Measurements from ENCODE around the gene MEGF6. TPM values are rescaled to one million over a fixed set of nuclear protein-coding genes. Genes with fewer than 3 reads are reported as not detected.

Gene MEGF6
- total RNA-seq, 1 donor from 2014 or later = 198 TPM

DNA sequence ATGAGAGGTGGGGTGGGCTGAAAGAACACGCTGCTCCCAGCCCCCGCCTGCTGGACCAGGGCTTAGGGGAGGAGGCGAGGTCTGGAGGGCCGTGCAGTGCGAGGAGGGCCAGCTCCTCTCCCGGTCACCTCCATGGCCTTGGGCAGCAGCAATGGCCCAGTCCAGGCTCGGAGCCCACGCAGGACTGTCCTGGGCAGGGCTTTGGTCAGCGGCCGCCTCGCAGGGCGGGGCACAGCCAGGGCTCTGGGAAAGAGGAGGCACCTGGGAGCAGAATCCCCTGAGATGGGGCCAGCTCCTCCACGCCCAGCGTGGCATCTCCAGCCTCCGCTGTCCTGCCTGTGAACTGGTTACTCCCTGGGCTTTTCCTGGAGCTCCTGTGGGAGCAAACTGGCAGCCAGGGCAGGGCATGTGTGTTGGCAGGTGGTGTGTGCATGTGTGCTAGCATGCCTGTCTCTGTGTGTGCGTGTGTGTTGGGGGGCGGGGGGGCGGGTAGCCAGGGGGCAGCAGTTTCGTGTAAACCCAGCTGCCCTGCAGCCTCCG lies 129.4 kb downstream of the MEGF6 start:
- Mint-ChIP-seq H3K4me3 (ENCODE audit: unreplicated experiment) (no peak overlapping the region), H3K9me3 (ENCODE audit: unreplicated experiment) (no peaks in the 10 kb centered on the region), H3K36me3 (ENCODE audit: low read depth, unreplicated experiment) (peaks cover 8% of the 10 kb centered on the region), H3K4me1 (ENCODE audit: unreplicated experiment) (no peaks in the 10 kb centered on the region), H3K27ac (ENCODE audit: unreplicated experiment) (no peak overlapping the region), H3K27me3 (ENCODE audit: unreplicated experiment) (peaks cover 28% of the 10 kb centered on the region)
- TF ChIP-seq CTCF (IDR thresholded peaks at IDR 0.05; ENCODE audit: unreplicated experiment) = no peak
- DNase-seq (ENCODE audit: low spot score) = no peak

- no peak for DNase-seq (ENCODE audit: low spot score)
- H3K27ac Mint-ChIP-seq (ENCODE audit: unreplicated experiment) = no peak overlapping the region
- no peaks in the 10 kb centered on the region for H3K9me3 Mint-ChIP-seq (ENCODE audit: unreplicated experiment)
- H3K36me3 Mint-ChIP-seq (ENCODE audit: low read depth, unreplicated experiment) = peaks cover 8% of the 10 kb centered on the region
- H3K4me1 Mint-ChIP-seq (ENCODE audit: unreplicated experiment) = no peaks in the 10 kb centered on the region
- no peak overlapping the region for H3K4me3 Mint-ChIP-seq (ENCODE audit: unreplicated experiment)
- H3K27me3 Mint-ChIP-seq (ENCODE audit: unreplicated experiment) = peaks cover 31% of the 10 kb centered on the region
- no peak for TF ChIP-seq CTCF (IDR thresholded peaks at IDR 0.05; ENCODE audit: unreplicated experiment)
Measured at GRCh38 chr1:3481046-3481445, 130.3 kb downstream of the MEGF6 start.

DNA sequence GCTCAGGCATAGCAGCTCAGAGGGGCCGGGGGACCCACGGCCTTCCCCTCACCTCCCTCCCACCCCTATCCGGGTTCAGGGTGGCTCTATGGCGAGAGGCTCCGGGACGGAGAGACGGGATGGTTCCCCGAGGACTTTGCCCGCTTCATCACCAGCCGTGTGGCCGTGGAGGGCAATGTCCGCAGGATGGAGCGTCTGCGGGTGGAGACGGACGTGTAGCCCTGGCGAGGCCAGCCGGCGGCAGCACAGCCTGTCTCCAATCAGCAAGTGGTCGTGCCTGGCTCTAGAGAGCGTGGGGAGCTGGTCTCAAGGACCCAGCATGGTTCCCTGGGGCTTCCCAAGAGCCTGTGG lies 131.0 kb downstream of the MEGF6 start:
- Mint-ChIP-seq H3K4me1 (ENCODE audit: unreplicated experiment) (no peaks in the 10 kb centered on the region), H3K27ac (ENCODE audit: unreplicated experiment) (no peak overlapping the region), H3K9me3 (ENCODE audit: unreplicated experiment) (no peaks in the 10 kb centered on the region), H3K27me3 (ENCODE audit: unreplicated experiment) (peaks cover 31% of the 10 kb centered on the region), H3K4me3 (ENCODE audit: unreplicated experiment) (no peak overlapping the region), H3K36me3 (ENCODE audit: low read depth, unreplicated experiment) (peaks cover 8% of the 10 kb centered on the region)
- TF ChIP-seq CTCF (IDR thresholded peaks at IDR 0.05; ENCODE audit: unreplicated experiment) = no peak
- DNase-seq (ENCODE audit: low spot score) = no peak

GRCh38 chr1:3479511-3480368 lies 131.6 kb downstream of the MEGF6 start:
- H3K4me1 Mint-ChIP-seq (ENCODE audit: unreplicated experiment) = no peaks in the 10 kb centered on the region
- no peaks in the 10 kb centered on the region for H3K9me3 Mint-ChIP-seq (ENCODE audit: unreplicated experiment)
- H3K27ac Mint-ChIP-seq (ENCODE audit: unreplicated experiment) = peak overlapping the region; percentile 48
- no peak overlapping the region for H3K4me3 Mint-ChIP-seq (ENCODE audit: unreplicated experiment)
- no peak for TF ChIP-seq CTCF (IDR thresholded peaks at IDR 0.05; ENCODE audit: unreplicated experiment)
- DNase-seq (ENCODE audit: low spot score) = no peak
- peaks cover 25% of the 10 kb centered on the region for H3K27me3 Mint-ChIP-seq (ENCODE audit: unreplicated experiment)
- H3K36me3 Mint-ChIP-seq (ENCODE audit: low read depth, unreplicated experiment) = peaks cover 3% of the 10 kb centered on the region

DNA sequence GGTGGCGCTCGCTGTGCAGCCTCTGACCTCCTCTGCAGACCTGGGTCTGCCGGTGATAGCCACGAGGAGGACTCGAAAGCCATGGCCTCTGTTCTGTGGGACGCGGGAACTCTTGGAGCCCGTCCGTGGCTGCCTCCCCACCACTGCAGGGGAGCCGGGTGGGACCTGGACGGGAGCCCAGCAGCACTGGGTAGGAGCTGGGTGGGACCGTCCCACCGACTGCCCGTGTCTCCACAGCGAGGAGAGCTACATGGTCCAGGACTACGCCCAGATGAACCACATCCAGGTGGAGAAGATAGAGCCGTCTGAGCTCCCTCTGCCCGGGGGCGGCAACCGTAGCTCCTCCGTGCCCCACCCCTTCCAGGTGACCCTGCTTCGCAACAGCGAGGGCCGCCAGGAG lies 133.1 kb downstream of the MEGF6 start:
- Mint-ChIP-seq H3K9me3 (ENCODE audit: unreplicated experiment) (no peaks in the 10 kb centered on the region), H3K27ac (ENCODE audit: unreplicated experiment) (no peak overlapping the region), H3K36me3 (ENCODE audit: low read depth, unreplicated experiment) (no peaks in the 10 kb centered on the region), H3K27me3 (ENCODE audit: unreplicated experiment) (peaks cover 24% of the 10 kb centered on the region), H3K4me3 (ENCODE audit: unreplicated experiment) (no peak overlapping the region), H3K4me1 (ENCODE audit: unreplicated experiment) (peaks cover 4% of the 10 kb centered on the region)
- DNase-seq (ENCODE audit: low spot score) = no peak
- TF ChIP-seq CTCF (IDR thresholded peaks at IDR 0.05; ENCODE audit: unreplicated experiment) = no peak

Measured in endothelial cell (in vitro differentiated cells).